Adipose tissue (tissue), 3 donors: ENCODE data around the gene MYH8. TPM values are rescaled to one million over a fixed set of nuclear protein-coding genes. Genes with fewer than 3 reads are reported as not detected.

Source experiments
- H3K27ac ChIP-seq: one replicate; pipeline ENCODE4 v1.5.1; 2013; ENCODE audit warnings: low read depth, low read length
- WGBS, 3 donors: extraction: QIAGEN DNeasy Blood & Tissue Kit; methylation state at CpG; one replicate each; pipeline ENCODE4 v1.1.7; 2013; 5-methylcytosine and 5-hydroxymethylcytosine counted together
- polyA plus RNA-seq, 3 donors: library from polyadenylated mRNA; stranded (reverse); fragments of 200-250 nt; gene quantifications; one replicate each; pipeline ENCODE4 v1.2.3, GENCODE V29; 2013
- donor health status: healthy with polysubstance abuse.
- donor health status: Bipolar disorder and iron deficiency.
- donor health status: healthy.

MYH8 gene
- not detected for polyA plus RNA-seq

GRCh38 chr17:10421900-10422542 lies at the start of gene MYH8:
Gene MYH8, minus strand, starts transcription at chr17:10421950. Its CDS starts 1,723 bp downstream, at chr17:10420227.
- 73 to 82% (median 80%) methylated on average over 7 of the region's 7 CpGs for WGBS, 3 donors
- no peak within 1 kb of the TSS for H3K27ac ChIP-seq

DNA sequence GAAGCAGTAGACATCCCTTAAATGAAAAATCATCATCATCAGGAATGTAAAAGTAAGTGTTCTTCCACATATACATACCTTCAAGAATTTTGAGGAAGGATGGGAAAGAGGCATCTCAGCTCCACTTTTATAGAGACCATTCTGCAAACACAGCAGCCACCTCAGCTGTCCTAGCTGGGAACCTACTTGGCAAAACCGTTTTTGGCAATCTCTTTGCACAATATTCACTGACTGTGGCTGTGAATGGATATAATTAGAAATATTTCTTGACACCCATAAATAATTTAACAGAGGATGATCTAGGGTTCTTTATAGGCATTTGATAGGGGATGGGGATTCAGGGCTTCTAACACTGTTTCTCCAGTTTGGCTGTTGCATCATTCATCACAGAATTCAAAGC lies 47.7 kb upstream of the MYH8 start, which contains the start of gene MYH4:
MYH4 (minus strand) TSS at position 101 of the 400 bp plus-strand sequence. CDS start 2,814 bp downstream, outside the sequence.
- H3K27ac ChIP-seq = no peak within 1 kb of the TSS
- WGBS, 3 donors = 48 to 65% (median 64%) methylated on average over 1 of the region's 1 CpG

- 60 to 76% (median 74%) methylated on average over 4 of the region's 4 CpGs for WGBS, 3 donors
- H3K27ac ChIP-seq = no peak overlapping the region
These were observed 41.7 kb upstream of the MYH8 start for GRCh38 chr17:10463402-10463801.

DNA sequence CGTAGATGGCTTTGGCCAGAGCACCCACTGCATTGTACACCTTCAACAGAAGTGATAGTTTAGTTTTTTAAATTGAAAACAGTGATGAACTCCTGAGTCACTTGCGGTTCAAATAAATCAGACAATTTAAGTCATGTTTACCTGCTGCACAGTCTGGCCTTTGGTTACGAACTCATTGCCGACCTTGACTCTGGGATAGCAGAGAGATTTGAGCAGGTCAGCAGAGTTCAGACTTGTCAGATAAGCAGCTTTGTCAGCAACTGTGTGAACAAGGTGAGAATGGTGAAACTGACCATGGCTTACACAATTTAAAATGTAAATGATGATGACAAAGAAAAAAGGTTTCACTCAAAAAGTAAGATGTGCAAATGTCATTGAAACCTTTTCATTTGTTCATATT lies 38.3 kb upstream of the MYH8 start:
- H3K27ac ChIP-seq = no peak overlapping the region
- WGBS, 3 donors = 38 to 82% (median 81%) methylated on average over 4 of the region's 4 CpGs

- 30 to 83% (median 58%) methylated on average over 3 of the region's 3 CpGs for WGBS, 3 donors
- no peak overlapping the region for H3K27ac ChIP-seq
These were observed 37.0 kb upstream of the MYH8 start for GRCh38 chr17:10458701-10459100.

GRCh38 chr17:10457952-10458351 lies 36.2 kb upstream of the MYH8 start:
- WGBS, 3 donors = 17 to 25% (median 19%) methylated on average over 1 of the region's 1 CpG
- H3K27ac ChIP-seq = no peak overlapping the region

- WGBS, 3 donors = 48 to 74% (median 73%) methylated on average over 7 of the region's 7 CpGs
- H3K27ac ChIP-seq = no peak overlapping the region
These were observed 25.5 kb upstream of the MYH8 start for GRCh38 chr17:10447026-10447931.

DNA sequence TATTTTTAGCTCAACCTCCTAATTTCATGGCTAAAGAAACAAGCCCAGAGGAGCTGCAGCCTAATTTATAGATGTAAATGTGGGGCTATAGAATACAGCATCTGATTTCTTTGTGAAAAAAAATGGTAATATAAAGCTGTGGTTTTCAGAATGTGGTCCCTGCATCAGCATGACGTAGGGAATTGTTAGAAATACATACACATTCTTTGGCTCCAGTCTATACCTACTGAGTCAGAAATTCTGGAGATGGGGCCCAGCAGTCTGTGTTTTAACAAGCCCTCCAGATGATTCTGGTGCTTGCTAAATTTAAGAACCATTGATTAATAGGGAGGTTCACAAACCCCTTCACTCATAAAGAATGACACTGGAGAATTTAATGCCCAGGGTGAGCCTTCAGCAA lies 18.1 kb upstream of the MYH8 start:
- 57 to 66% (median 65%) methylated on average over 1 of the region's 1 CpG for WGBS, 3 donors

GRCh38 chr17:10435096-10435495 lies 13.3 kb upstream of the MYH8 start:
- WGBS, 3 donors = 67 to 80% (median 73%) methylated on average over 3 of the region's 3 CpGs
- no peak overlapping the region for H3K27ac ChIP-seq

More for the DNA sequence above, 18.1 kb upstream of the MYH8 start:
- H3K27ac ChIP-seq = no peak overlapping the region

- 54 to 72% (median 66%) methylated on average over 2 of the region's 2 CpGs for WGBS, 3 donors
- H3K27ac ChIP-seq = no peak overlapping the region
These were observed 7.8 kb upstream of the MYH8 start for GRCh38 chr17:10429421-10430045.

- H3K27ac ChIP-seq = no peak overlapping the region
- WGBS, 3 donors = 57 to 76% (median 69%) methylated on average over 2 of the region's 2 CpGs
These were observed 7.0 kb upstream of the MYH8 start for GRCh38 chr17:10428781-10429180.

GRCh38 chr17:10421211-10421610 lies 539 bp downstream of the MYH8 start:
- no peak overlapping the region for H3K27ac ChIP-seq
- 63 to 78% (median 76%) methylated on average over 2 of the region's 2 CpGs for WGBS, 3 donors

GRCh38 chr17:10420811-10421210 lies 939 bp downstream of the MYH8 start:
- WGBS, 3 donors = 61 to 90% (median 87%) methylated on average over 2 of the region's 2 CpGs
- H3K27ac ChIP-seq = no peak overlapping the region

DNA sequence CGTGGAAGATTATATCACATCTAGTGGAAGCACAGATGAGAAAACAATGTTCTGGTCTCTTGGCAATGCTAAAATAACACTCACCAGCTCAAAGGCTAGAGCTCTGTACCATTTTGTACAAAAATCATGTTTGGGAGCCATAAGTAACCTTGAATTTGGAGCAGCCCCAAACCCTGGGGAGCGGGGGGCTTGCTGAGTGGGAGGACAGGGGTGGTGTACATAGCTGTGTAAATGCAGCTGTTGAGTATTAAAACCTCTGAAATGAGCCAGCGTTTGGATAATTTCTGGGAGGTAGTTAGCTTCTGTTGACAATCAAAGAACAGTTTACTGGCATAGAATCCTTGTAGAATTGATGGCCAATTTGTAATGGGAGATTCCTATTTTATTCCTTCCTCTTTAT lies 4.3 kb downstream of the MYH8 start:
- H3K27ac ChIP-seq = no peak overlapping the region
- 45 to 55% (median 53%) methylated on average over 3 of the region's 3 CpGs for WGBS, 3 donors

GRCh38 chr17:10415161-10415560 lies 6.6 kb downstream of the MYH8 start:
- 65 to 85% (median 81%) methylated on average over 4 of the region's 4 CpGs for WGBS, 3 donors
- no peak overlapping the region for H3K27ac ChIP-seq

DNA sequence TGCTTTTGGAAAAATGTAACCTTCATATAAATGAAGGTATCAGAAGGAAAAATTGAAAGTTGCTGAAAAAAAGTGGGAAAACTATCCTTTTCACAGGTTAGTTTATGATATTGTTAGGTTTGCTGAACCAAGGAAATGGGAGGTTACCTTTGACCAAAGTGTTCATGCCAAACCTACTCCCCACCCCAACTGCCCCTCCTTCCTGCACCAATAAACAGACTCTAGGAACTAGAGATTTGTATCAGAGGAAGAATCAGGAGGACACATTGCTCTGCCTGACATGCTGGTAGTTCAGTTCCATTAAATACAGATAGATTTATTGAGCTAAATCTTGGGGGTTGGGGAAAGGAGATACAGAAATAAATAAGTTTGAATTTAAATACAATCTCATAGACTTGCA lies 18.2 kb downstream of the MYH8 start:
- H3K27ac ChIP-seq = no peak overlapping the region

DNA sequence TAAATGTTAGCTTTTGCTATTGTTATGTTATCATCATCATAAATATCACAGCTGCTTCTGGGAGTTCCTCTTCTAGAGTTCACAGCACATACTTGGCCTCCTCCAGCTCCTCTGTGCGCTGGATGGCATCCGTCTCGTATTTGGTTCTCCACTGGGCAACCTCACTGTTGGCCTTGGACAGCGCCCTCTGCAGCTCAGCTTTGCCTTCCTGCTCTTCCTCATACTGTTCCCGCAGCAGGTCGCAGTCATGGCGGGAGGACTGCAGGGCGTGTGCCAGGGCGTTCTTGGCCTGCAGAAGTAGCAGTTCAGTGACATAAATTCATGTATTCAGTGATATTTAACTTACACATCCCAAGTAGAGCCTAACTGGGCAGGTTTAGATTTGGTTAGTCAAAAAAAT lies 23.4 kb downstream of the MYH8 start:
- H3K27ac ChIP-seq = no peak overlapping the region
- WGBS, 3 donors = 79 to 83% (median 83%) methylated on average over 9 of the region's 9 CpGs

- no peak overlapping the region for H3K27ac ChIP-seq
These were observed 25.1 kb downstream of the MYH8 start for GRCh38 chr17:10396524-10397163.

More at GRCh38 chr17:10396524-10397163, 25.1 kb downstream of the MYH8 start:
- WGBS, 3 donors = 60 to 72% (median 65%) methylated on average over 14 of the region's 14 CpGs
